HG03432 (cell line): ENCODE data around the gene KLHL41.
A peak's percentile ranks its signal among the peaks of the same experiment; 100 is the strongest.
"Not testable (repeated sequence)": the region's sequence is repeated elsewhere in the genome, so short reads cannot be mapped to it uniquely, and the experiment has no call there.

Source experiments
- ATAC-seq: cut with Tn5 transposase; IDR thresholded peaks from one replicate; pipeline ENCODE4 v1.9.1; 2021; ENCODE audit warnings: mild to moderate bottlenecking, moderate library complexity; ENCODE audit not compliant: unreplicated experiment

The KLHL41 gene

DNA sequence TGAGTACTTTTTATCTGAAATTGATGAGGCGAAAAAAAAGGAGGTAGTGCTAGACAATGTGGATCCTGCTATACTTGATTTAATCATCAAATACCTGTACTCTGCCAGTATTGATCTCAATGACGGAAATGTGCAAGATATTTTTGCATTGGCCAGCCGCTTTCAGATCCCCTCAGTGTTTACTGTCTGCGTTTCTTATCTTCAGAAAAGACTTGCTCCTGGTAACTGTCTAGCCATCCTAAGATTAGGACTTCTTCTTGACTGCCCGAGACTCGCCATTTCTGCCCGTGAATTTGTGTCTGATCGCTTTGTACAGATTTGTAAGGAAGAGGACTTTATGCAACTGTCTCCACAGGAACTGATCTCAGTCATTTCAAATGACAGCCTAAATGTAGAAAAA lies 453 bp downstream of the KLHL41 start:
- no peak for ATAC-seq

DNA sequence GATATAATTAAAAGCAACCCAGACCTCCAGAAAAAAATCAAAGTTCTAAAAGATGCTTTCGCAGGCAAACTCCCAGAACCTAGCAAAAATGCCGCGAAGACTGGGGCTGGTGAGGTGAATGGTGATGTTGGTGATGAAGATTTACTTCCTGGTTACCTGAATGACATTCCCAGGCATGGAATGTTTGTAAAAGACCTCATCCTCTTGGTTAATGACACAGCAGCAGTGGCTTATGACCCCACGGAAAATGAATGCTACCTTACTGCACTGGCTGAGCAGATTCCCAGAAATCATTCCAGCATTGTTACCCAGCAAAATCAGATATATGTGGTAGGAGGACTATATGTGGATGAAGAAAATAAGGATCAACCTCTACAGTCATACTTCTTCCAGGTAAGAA lies 994 bp downstream of the KLHL41 start:
- no peak for ATAC-seq

DNA sequence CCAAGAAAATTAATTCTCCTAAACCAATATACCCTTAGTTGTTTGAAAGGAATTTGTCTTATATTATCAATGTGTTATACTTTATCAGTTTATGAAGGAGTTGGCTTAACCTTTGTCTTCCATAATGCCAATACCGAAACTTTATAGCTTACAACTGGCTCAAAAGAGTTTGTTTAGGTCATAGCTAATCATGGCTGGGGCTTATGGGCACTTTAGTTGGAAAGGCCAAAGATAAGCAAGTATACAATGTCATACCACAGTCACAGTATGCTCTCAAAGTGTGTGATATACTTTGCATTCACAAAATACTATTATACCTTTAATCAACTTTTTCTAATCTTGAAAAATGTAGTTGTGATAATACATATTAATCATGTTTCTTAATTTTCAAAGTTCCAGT lies 2.3 kb downstream of the KLHL41 start:
- no peak for ATAC-seq

DNA sequence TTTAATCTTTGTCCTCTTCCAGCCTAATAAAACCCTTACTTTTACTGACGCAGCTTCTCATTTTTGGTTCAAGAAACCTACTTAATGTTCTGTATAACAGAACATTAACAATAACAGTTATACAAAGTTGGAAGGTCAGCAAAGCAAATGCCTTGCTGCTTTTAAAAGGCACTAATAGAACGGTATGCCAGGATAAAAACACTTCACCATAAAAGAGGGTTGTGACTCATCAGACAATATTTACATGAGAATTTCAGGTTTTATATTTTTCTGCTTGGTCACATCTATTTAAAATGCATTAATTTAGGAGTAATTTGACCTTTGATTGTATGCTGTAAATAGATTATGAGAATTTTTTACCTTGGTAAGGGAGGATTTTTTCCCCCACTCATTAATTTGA lies 3.0 kb downstream of the KLHL41 start:
- no peak for ATAC-seq

DNA sequence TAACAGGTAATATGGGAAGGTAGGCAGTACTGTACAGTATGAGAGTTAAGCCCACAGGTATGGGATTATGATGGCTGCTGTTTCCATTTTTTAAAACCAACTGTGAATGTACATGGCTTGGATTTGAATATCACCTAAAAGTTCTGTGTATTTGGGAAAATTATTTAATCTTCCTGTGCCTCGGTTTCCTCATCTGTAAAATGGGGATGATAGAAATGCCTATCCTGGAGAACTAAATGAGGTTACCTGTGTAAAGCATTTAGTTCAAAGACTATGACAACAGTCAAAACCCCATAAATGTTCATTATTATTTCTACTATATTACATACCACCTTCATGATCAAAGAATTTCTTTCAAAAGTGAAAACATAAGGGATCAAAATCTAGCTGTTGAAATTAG lies 3.6 kb downstream of the KLHL41 start:
- no peak for ATAC-seq

DNA sequence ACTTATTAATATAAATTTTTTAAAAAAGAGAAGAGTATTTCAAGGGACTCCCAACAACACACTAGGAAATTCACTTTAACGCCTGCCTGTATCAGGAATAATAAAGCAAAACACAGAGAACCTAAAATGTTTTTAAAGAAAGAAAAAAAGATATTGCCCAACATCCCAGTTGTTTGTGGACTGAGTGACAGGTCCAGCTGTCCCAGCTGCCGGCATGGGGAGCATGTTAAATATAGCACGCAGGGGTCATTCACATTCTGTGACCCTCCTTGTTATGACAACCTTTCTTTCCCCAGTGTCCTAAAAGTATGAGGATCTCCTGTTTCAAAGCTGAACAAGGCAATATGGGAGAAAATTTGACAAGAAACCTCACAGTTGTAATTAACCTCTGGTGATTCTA lies 4.4 kb downstream of the KLHL41 start:
- ATAC-seq: no peak

DNA sequence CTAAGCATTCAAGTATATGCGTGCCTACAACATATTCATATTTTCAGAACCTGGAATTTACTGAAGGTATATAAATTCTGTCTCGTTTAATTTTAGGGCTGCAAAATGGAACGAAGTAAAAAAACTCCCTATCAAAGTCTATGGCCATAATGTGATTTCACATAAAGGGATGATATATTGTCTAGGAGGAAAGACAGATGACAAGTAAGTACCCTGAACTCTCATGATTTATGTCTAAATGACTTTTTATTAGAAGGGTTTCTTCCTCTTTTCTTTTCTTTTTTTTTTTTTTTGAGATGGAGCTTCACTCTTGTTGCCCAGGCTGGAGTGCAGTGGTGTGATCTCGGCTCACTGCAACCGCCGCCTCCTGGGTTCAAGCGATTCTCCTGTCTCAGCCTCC lies 5.3 kb downstream of the KLHL41 start:
- not testable (repeated sequence) for ATAC-seq

DNA sequence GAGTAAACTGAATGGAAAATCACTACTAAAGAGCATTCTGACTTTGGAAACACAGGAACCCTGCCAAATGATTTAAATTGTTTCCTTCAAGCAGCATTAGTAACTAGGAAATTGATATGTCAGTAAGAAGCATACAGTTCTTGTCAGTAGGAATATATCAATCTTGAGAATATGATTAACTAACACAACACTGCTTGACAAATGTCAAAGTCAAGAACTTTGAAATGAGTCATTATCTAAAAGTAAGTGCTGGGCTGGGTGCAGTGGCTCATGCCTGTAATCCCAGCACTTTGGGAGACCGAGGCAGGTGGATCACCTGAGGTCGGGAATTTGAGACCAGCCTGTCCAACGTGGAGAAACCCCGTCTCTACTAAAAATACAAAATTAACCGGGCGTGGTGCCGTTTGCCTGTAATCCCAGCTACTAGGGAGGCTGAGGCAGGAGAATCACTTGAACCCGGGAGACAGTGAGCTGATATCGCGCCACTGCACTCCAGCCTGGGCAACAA lies 7.0 kb downstream of the KLHL41 start:
- not testable (repeated sequence) for ATAC-seq

DNA sequence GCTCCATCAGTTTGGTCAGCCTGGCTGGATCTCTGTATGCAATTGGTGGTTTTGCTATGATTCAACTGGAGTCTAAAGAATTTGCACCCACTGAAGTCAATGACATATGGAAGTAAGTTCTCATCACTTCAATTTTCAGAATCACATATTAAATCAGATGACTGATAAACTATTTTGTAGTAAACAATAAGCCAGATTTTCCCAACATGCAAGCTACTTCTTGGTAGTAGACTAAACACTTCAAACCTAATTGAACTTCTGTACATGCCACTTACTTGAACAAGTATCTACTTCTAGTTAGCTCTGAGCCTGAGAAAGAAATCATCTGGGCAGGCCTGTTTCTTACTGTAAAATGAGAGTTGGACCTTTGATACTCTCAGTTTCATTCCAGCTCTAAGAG lies 11.4 kb downstream of the KLHL41 start:
- ATAC-seq: no peak

DNA sequence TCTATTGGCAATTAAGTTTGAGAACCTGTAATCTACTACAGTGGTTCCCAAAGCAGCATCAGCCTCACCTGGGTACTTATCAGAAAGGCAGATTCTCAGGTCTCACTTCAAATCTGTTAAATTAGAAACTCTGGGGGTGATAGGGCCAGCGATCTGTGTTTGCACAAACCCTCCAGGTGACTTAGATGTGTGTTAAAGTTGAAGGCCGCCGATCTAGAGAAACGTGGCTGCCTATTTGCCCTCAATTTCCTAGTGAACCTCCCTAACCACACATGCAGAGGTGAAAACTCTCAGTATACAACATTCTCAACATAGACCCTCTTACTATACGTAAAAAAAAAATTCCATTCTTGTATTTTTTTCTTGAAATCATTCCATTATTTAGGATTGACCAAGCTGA lies 14.2 kb downstream of the KLHL41 start:
- ATAC-seq: no peak

DNA sequence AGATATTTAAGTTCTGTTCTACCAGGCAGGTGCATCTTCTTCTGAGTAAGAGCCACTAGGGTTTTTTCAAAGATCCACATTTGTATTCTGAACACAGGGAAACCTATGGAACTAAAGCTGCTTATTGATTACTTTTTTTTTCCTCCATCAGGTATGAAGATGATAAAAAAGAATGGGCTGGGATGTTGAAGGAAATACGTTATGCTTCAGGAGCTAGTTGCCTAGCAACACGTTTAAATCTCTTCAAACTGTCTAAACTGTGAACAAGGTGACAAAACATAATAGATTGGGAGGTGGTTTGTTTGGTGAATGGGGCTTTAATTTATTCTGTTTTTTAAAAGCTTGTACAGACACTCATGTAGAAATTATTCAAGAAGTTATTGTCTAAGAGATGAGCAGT lies 15.9 kb downstream of the KLHL41 start:
- ATAC-seq: no peak

DNA sequence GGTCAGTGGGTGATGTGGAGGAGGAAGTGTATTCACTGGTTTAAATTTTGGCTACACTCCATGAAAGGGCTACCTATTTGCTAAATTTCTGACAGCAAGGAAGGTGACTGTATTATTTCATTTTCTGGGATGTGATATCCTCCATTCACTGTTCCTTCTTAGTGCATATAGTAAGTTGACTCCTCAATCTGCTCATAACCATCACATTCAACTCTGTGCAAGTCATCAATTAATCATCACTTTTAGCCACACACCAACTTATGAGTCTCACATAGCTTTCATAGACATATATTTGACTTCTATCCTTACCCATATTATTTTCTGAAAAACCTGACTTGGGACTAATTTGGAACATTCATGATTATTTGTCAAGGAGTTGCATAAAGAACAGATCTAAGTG lies 16.9 kb downstream of the KLHL41 start:
- no peak for ATAC-seq

DNA sequence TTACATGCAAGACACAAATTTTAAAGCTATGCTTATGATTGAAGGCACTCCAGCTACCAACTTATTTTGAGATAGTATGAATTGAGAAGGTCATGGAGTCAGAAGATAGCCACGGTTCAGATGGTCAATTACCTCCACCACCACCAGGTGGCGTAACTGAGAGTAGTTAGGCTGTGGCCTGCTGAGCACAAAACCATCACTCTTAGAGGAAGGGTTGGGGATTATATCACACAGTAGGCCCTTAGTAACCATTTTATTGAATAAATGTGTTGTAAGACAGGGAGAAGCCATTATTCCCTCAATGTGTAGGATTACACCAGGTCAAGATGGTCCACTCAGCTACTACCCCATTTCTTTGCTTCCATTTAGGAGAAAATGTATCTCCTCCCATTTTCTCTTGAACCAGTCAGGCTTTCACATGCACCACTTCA lies 18.8 kb downstream of the KLHL41 start:
- ATAC-seq: peak; percentile 90

DNA sequence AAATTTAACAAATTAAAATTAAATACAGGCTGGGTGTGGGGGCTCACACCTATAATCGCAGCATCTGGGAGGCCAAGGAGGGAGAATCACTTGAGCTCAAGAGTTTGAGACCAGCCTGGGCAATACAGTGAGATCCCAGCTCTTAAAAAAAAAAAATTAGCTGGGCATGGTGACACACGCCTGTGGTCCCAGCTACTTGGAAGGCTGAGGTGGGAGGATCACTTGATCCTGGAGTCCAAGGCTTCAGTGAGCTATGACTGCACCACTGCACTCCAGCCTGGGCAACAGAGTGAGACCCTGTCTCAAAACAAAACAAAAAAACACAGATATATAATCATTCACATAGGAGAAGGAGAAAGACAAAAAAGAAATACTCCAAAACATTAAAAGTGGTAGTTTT lies 30.0 kb downstream of the KLHL41 start:
- not testable (repeated sequence) for ATAC-seq

DNA sequence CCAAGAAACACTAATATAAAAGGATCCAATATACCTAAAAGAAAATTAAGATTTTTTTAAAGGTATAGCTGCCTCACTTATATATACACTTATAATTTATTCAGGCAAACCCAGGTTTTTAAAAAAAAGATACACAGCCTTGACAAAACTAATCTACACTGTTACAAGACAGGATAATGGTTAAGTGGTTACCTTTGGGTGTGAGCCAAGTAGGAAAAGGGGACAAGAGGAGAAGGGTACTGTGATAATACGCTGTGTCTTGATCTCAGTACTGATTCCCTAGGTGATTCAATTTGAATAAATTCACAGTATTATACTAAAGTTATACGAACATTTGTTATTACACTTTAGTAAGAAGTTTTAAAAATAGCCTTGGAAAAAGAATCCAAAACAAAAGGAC lies 30.6 kb downstream of the KLHL41 start:
- no peak for ATAC-seq

DNA sequence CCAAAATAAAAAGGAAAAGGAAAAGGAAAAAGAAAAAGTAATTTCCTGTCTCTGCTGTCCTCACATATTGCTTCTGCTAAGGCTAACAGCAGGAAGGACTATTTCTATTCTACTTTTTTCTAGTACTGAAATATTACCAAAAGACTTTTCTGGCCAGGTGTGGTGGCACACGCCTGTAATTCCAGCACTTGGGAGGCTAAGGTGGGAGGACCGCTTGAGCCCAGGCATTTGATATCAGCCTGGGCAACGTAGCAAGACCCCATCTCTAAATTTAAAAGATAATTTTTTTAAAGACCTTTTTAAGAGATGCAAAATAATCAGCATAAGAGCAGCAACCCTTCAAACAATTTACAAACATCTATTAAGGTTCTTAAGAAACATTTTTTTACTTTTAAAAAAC lies 32.9 kb downstream of the KLHL41 start:
- no peak for ATAC-seq

DNA sequence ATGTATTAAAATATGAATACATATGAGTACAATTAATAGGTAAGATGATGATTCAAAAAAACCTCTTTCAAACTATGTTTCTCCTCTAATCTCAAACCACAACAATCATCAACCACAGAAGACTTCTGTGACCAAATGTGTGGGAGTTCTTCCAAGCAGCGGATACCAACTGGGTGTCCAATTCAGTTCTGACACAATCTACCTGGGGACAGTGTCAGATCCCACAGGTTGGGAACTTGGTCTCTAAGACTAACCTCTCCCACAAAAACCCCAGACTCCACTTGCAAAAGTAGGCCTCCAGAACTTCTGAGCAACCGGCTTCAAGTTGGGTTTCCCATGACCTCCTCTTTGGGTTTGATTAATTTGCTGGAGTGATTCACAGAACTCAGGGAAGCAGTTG lies 37.3 kb downstream of the KLHL41 start:
- ATAC-seq: no peak

DNA sequence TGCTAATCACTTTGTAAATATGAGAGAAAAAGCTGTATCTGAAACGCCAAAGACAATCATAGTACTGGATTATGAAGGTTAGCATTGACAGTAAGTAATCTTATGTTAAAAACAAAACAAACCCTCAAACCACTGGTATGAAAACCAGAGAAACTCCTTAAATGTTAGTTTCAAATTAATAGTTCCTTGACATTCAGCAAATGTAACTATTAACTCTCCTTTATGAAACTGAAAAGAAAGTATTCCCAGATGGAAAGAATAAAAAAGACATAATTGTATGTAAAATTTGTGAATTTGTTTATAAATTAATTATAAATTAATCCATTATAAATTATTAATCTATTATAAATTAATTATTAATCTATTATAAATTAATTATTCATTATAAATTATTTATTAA lies 51.9 kb downstream of the KLHL41 start:
- ATAC-seq: no peak

DNA sequence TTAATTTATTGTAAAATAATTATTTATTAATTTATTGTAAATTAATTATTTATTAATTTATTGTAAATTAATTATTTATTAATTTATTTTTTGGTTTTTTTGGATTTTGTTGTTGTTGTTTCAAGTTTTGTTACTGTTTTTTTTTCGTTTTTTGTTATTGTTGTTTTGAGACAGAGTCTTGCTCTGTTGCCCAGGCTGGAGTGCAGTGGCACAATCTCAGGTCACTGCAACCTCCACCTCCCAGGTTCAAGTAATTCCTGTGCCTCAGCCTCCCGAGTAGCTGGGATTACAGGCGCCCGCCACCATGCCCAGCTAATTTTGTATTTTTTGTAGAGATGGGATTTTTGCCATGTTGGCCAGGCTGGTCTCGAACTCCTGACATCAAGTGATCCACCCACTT lies 52.6 kb downstream of the KLHL41 start:
- not testable (repeated sequence) for ATAC-seq

DNA sequence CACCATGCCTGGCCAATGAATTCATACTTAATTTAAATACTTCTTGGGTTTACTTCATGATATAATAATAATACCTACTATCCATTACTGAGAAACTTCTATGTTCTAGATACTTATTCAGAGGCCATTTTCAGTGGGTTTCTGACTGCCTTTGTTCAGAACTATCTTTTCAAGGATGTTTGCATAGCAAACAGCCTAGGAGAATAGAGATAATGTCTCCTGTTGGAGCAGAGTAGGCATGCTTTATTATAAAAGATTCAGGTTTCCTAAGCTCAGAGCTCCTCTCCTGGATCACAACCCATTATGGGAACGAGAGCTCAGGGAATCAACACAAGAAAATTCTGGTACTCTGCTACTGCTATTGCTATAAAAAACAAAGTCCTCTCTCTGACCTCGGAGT lies 53.0 kb downstream of the KLHL41 start:
- no peak for ATAC-seq

DNA sequence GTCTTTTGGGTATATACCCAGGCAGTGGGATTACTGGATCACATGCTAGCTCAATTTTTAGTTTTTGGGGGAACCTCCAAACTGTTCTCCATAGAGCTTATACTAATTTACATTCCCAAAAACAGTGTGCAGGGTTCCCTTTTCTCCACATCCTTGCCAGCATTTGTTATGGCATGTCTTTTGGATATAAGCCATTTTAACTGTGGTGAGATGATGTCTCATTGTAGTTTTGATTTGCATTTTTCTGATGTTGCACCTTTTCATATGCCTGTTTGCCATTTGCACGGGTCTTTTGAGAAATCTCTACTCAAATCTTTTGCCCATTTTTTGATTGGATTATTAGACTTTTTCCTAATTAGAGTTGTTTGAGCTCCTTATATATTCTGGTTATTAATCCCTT lies 56.2 kb downstream of the KLHL41 start:
- no peak for ATAC-seq

DNA sequence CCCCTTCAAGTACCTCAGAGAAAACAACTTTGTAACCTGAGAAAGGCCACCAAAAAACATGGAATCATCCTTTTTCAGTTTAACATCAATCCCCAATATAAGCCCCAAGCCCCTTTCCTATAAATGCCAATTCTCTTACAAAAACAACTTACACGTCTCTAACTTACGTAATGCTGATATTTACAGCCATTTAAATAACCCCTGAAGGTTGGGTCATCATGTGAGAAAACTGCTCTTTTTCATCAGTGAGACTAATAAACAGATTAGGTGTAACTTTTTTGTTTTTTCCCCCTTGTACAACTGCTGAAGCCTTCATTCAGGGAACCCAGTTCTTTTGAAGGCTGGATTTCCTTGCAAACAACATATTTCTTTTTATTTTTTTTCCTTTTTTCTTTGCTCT lies 60.4 kb downstream of the KLHL41 start:
- ATAC-seq: no peak

DNA sequence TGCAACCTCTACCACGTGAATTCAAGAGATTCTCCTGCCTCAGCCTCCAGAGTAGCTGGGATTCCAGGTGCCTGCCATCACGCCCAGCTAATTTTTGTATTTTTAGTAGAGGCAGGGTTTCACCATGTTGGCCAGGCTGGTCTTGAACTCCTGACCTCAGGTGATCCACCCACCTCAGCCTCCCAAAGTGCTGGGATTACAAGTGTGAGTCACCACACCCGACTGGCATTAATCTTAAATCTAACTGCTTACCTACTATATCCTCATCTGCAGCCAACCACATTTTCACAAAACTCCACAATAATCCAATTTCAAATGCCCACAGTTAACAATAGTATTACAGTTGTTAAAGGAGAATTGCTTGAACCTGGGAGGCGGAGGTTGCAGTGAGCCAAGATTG lies 61.2 kb downstream of the KLHL41 start:
- not testable (repeated sequence) for ATAC-seq

DNA sequence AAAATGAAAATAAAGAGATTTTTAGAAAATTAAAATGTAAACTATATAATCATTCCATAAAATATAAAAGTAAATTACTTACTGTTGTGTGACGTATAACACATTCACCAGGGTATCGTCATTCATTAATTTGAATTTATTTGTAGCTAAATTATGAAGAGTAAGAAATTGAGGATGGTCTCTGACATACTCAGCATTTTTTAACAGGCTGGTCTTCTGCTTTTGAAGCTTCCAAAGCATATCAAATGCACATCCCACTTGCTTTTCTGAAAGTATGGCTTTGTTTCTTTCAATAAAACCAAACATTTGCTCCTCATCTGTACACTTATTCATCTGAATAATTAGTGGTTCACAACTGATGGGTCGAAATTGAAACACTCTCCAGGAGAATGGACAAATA lies 62.1 kb downstream of the KLHL41 start:
- ATAC-seq: no peak
